IMR-90 (cell line): ENCODE data around the gene PRR5L. TPM values are rescaled to one million over a fixed set of nuclear protein-coding genes. Genes with fewer than 3 reads are reported as not detected.

ENCODE experiments used
- ATAC-seq: fragments of 200-7000 bp; cut with Tn5 transposase; 2 replicates; pipeline ENCODE4 v1.9.1; 2020; ENCODE audit warnings: low read depth, mild to moderate bottlenecking, moderate library complexity
- BruUV-seq: library from RNA; stranded (reverse); fragments of 400-500 nt; replicated peaks from 2 replicates; lab custom pipeline; 2021; lab: Mats Ljungman, UMichigan
- CTCF ChIA-PET: fragments of 300-600 bp; formaldehyde crosslinking; extraction: SDS; loops from one replicate; lab custom pipeline; 2021; ENCODE audit warnings: antibody characterized with exemption; lab: Yijun Ruan, JAX
- POLR2A ChIA-PET: fragments of 300-600 bp; sonication (Branson Sonifier 250); formaldehyde crosslinking; loops from one replicate; lab custom pipeline; 2022; ENCODE audit warnings: antibody characterized with exemption; ENCODE audit not compliant: unreplicated experiment; lab: Charles Lee
- DNase-seq: peaks from one replicate; pipeline ENCODE4 v3.0.0; 2013
- H2AFZ ChIP-seq: replicated peaks from 2 replicates; pipeline ENCODE3; 2013; ENCODE audit warnings: low read length, mild to moderate bottlenecking; ENCODE audit not compliant: poor library complexity
- H2AK5ac ChIP-seq: 2 replicates; pipeline ENCODE4 v1.6.1; 2013; ENCODE audit warnings: low read depth, low read length, inconsistent platforms
- H2AK9ac ChIP-seq: replicated peaks from 2 replicates; pipeline ENCODE3; 2013; ENCODE audit warnings: mild to moderate bottlenecking, low read depth, low read length, moderate library complexity; ENCODE audit not compliant: poor library complexity
- H2BK120ac ChIP-seq: 2 replicates; pipeline ENCODE4 v1.6.1; 2013; ENCODE audit warnings: low read depth, low read length, inconsistent platforms
- H2BK15ac ChIP-seq: 3 replicates; pipeline ENCODE4 v1.6.1; 2013; ENCODE audit warnings: low read depth, low read length, inconsistent platforms
- H2BK20ac ChIP-seq: 2 replicates; pipeline ENCODE4 v1.6.1; 2013; ENCODE audit warnings: low read depth, mild to moderate bottlenecking, inconsistent platforms, low read length, moderate library complexity
- H2BK5ac ChIP-seq: 2 replicates; pipeline ENCODE4 v1.6.1; 2013; ENCODE audit warnings: mild to moderate bottlenecking, low read depth, low read length, inconsistent platforms; ENCODE audit not compliant: poor library complexity, severe bottlenecking
- H3K14ac ChIP-seq: replicated peaks from 2 replicates; pipeline ENCODE4 v1.6.1; 2013; ENCODE audit warnings: low read depth, low read length, inconsistent platforms
- H3K18ac ChIP-seq: 2 replicates; pipeline ENCODE4 v1.6.1; 2013; ENCODE audit warnings: low read depth, low read length, control low read depth
- H3K23ac ChIP-seq: 2 replicates; pipeline ENCODE4 v1.6.1; 2013; ENCODE audit warnings: low read depth, low read length, inconsistent platforms
- H3K27ac ChIP-seq: 2 replicates; pipeline ENCODE4 v1.5.1; 2013; ENCODE audit warnings: mild to moderate bottlenecking, control low read depth, low read length; ENCODE audit not compliant: insufficient read depth
- H3K27me3 ChIP-seq: 2 replicates; pipeline ENCODE4 v1.6.1; 2013; ENCODE audit warnings: low read length; ENCODE audit not compliant: control insufficient read depth, insufficient read depth
- H3K36me3 ChIP-seq: 2 replicates; pipeline ENCODE4 v1.6.1; 2013; ENCODE audit warnings: low read length, mixed read lengths; ENCODE audit not compliant: control insufficient read depth, insufficient read depth
- H3K4ac ChIP-seq: 2 replicates; pipeline ENCODE4 v1.6.1; 2013; ENCODE audit warnings: low read depth, low read length, inconsistent platforms
- H3K4me1 ChIP-seq: 2 replicates; pipeline ENCODE4 v1.6.1; 2013; ENCODE audit warnings: low read length, mixed read lengths; ENCODE audit not compliant: control insufficient read depth, insufficient read depth
- H3K4me2 ChIP-seq: 2 replicates; pipeline ENCODE4 v1.6.1; 2013; ENCODE audit warnings: low read depth, mild to moderate bottlenecking, control low read depth, low read length, moderate library complexity
- H3K4me3 ChIP-seq: 2 replicates; pipeline ENCODE4 v1.5.1; 2013; ENCODE audit warnings: low read depth, mild to moderate bottlenecking, control low read depth, low read length, moderate library complexity; ENCODE audit not compliant: insufficient read depth
- H3K56ac ChIP-seq: 2 replicates; pipeline ENCODE4 v1.6.1; 2013; ENCODE audit warnings: low read length, inconsistent platforms; ENCODE audit not compliant: insufficient read depth; ENCODE audit errors: extremely low read depth
- H3K79me1 ChIP-seq, 2 experiments: 2 replicates each; pipeline ENCODE4 v1.6.1; 2013; ENCODE audit warnings: low read length in 2 of 2, inconsistent platforms in 1 of 2, low read depth in 1 of 2
- H3K9ac ChIP-seq: 2 replicates; pipeline ENCODE4 v1.6.1; 2013; ENCODE audit warnings: low read depth, low read length, control low read depth
- H3K9me1 ChIP-seq: 2 replicates; pipeline ENCODE4 v1.6.1; 2013; ENCODE audit warnings: low read length, inconsistent platforms; ENCODE audit not compliant: insufficient read depth
- H3K9me3 ChIP-seq: 2 replicates; pipeline ENCODE4 v1.6.1; 2013; ENCODE audit warnings: low read length; ENCODE audit not compliant: control insufficient read depth, insufficient read depth
- H4K20me1 ChIP-seq: 2 replicates; pipeline ENCODE4 v1.6.1; 2013; ENCODE audit warnings: low read length, inconsistent platforms; ENCODE audit not compliant: insufficient read depth
- H4K5ac ChIP-seq: 2 replicates; pipeline ENCODE4 v1.6.1; 2013; ENCODE audit warnings: mild to moderate bottlenecking, low read depth, low read length, control low read depth
- H4K8ac ChIP-seq, 2 experiments: 2 replicates each; pipeline ENCODE4 v1.6.1; 2013; ENCODE audit warnings: low read depth in 2 of 2, low read length in 2 of 2, control low read depth in 1 of 2, inconsistent platforms in 1 of 2
- H4K91ac ChIP-seq: 2 replicates; pipeline ENCODE4 v1.6.1; 2013; ENCODE audit warnings: low read depth, low read length, inconsistent platforms; ENCODE audit not compliant: insufficient read depth
- BHLHE40 ChIP-seq: fragments of 150-350 bp; IDR thresholded peaks from 2 replicates; pipeline ENCODE4 v1.6.1; 2016; ENCODE audit warnings: mild to moderate bottlenecking, low read depth, low read length
- CEBPB ChIP-seq: IDR thresholded peaks from 2 replicates; pipeline ENCODE4 v1.6.1; 2012; ENCODE audit warnings: low read depth, low read length, improper control_type of control experiment
- CHD1 ChIP-seq: IDR thresholded peaks from 2 replicates; pipeline ENCODE4 v1.6.1; 2012; ENCODE audit warnings: low read depth, low read length, improper control_type of control experiment
- FOS ChIP-seq: fragments of 150-350 bp; IDR thresholded peaks from 2 replicates; pipeline ENCODE4 v1.6.1; 2016; ENCODE audit warnings: low read depth, low read length
- MAFK ChIP-seq: IDR thresholded peaks from 2 replicates; pipeline ENCODE4 v1.6.1; 2012; ENCODE audit warnings: low read depth, low read length, improper control_type of control experiment
- MAZ ChIP-seq: IDR thresholded peaks from 2 replicates; pipeline ENCODE4 v1.6.1; 2012; ENCODE audit warnings: low read depth, mild to moderate bottlenecking, low read length, improper control_type of control experiment, moderate library complexity, borderline replicate concordance
- MXI1 ChIP-seq: IDR thresholded peaks from 2 replicates; pipeline ENCODE4 v1.6.1; 2012; ENCODE audit warnings: low read depth, mild to moderate bottlenecking, low read length, moderate library complexity, borderline replicate concordance
- NFE2L2 ChIP-seq: fragments of 150-350 bp; IDR thresholded peaks from 2 replicates; pipeline ENCODE4 v1.6.1; 2016; ENCODE audit warnings: low read depth, mild to moderate bottlenecking, low read length
- POLR2A ChIP-seq: IDR thresholded peaks from 2 replicates; pipeline ENCODE4 v1.6.1; 2012; ENCODE audit warnings: mild to moderate bottlenecking, low read depth, low read length
- RAD21 ChIP-seq: IDR thresholded peaks from 2 replicates; pipeline ENCODE4 v1.6.1; 2012; ENCODE audit warnings: low read length, improper control_type of control experiment
- RCOR1 ChIP-seq: IDR thresholded peaks from 2 replicates; pipeline ENCODE4 v1.6.1; 2012; ENCODE audit warnings: mild to moderate bottlenecking, low read length, improper control_type of control experiment; ENCODE audit not compliant: insufficient replicate concordance
- RFX5 ChIP-seq: IDR thresholded peaks from 2 replicates; pipeline ENCODE4 v1.8.0; 2012; ENCODE audit warnings: low read depth, mild to moderate bottlenecking, low read length, moderate library complexity
- SMC3 ChIP-seq: fragments of 150-350 bp; IDR thresholded peaks from 2 replicates; pipeline ENCODE4 v1.6.1; 2016; ENCODE audit warnings: low read depth, mild to moderate bottlenecking, antibody characterized with exemption, low read length, moderate library complexity
- WGBS, 2 experiments: methylation state at CpG; one replicate each; pipeline versions ENCODE4 v1.1.5 to v1.1.7; 2013; ENCODE audit warnings: missing lambda C conversion rate in 2 of 2; ENCODE audit not compliant: insufficient read length in 1 of 2; ENCODE audit errors: extremely low coverage in 2 of 2; 5-methylcytosine and 5-hydroxymethylcytosine counted together
- dilution Hi-C: fragments of 300-500 bp; cut with HindIII; formaldehyde crosslinking; loops from one replicate; pipeline ENCODE4 v1.14.3; 2018; ENCODE audit warnings: low sequenced_read_pairs; ENCODE audit not compliant: unreplicated experiment
- in situ Hi-C: fragments of 300-500 bp; cut with MboI; formaldehyde crosslinking; loops from 3 replicates; pipeline ENCODE4 v1.14.3; 2019; ENCODE audit warnings: low sequenced_read_pairs, inconsistent platforms, mixed read lengths
- intact Hi-C: fragments of 100-400 bp; cut with micrococcal nuclease; formaldehyde crosslinking; loops from 2 replicates; pipeline ENCODE4 v1.10.0; 2022
- polyA plus RNA-seq, 3 experiments: library from polyadenylated mRNA; depleted of rRNA; stranded (reverse); fragments of >200 nt; gene quantifications; 2 replicates each; pipeline ENCODE4 v1.2.3, GENCODE V29; 2012; ENCODE audit warnings: low replicate concordance in 1 of 3
- total RNA-seq: library from RNA; depleted of rRNA; stranded (reverse); fragments of >200 nt; gene quantifications from 2 replicates; pipeline ENCODE4 v1.2.3, GENCODE V29; 2012
- TF ChIP-seq, protein P1 (sequence below): fragments of 150-350 bp; IDR thresholded peaks from 2 replicates; pipeline ENCODE4 v1.6.1; 2017; ENCODE audit warnings: mild to moderate bottlenecking, antibody characterized with exemption, low read length, low read depth

PRR5L gene
- total and polyA plus RNA-seq, 2 of the 4 experiments (the other 2 are of a cell fraction): 2.9 to 3.6 TPM

DNA sequence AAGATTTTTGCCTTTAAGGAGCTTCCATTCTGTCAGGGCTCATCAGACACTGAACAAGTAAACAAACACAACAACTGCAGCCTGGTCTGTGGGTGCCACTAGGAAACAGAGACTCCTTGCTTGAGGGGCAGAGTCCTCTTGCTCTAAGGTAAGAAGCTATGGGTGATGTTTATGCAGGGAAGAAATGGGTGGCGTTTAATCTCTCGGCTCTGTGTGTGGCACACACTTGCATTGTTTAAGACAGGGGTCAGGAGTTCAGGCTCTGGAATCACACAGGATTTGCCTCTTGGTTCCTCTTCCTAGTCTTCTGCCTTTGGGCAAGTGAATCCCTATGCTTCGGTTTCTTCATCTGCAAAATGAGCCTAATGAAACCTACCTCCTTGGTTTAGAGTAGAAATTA is 90.3 kb downstream of the PRR5L start:
- no peak overlapping the region for H3K4ac ChIP-seq
- H2BK20ac ChIP-seq: no peak overlapping the region
- no peak overlapping the region for H3K14ac ChIP-seq
- TF ChIP-seq RFX5 (no peak), CHD1 (no peak), CEBPB (no peak), MXI1 (no peak), MAZ (no peak), MAFK (no peak), BHLHE40 (no peak), RCOR1 (no peak), SMC3 (no peak), POLR2A (no peak), NFE2L2 (no peak), FOS (no peak), RAD21 (no peak)
- TF ChIP-seq, protein P1, sequence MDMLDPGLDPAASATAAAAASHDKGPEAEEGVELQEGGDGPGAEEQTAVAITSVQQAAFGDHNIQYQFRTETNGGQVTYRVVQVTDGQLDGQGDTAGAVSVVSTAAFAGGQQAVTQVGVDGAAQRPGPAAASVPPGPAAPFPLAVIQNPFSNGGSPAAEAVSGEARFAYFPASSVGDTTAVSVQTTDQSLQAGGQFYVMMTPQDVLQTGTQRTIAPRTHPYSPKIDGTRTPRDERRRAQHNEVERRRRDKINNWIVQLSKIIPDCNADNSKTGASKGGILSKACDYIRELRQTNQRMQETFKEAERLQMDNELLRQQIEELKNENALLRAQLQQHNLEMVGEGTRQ: no peak
- peaks cover 14% of the 10 kb centered on the region; the same call in 1 of the 2 replicates for H4K20me1 ChIP-seq
- H2BK15ac ChIP-seq: no peak overlapping the region
- no peak overlapping the region for H3K23ac ChIP-seq
- no peaks in the 10 kb centered on the region for H3K9me3 ChIP-seq
- POLR2A ChIA-PET: no interaction called here
- peaks cover 4% of the 10 kb centered on the region; the same call in 1 of the 2 replicates for H3K4me1 ChIP-seq
- CTCF ChIA-PET: no interaction called here
- H3K27ac ChIP-seq: no peak overlapping the region
- no peak overlapping the region for H3K4me3 ChIP-seq
- H3K18ac ChIP-seq: no peak overlapping the region
- no peak overlapping the region for H2BK5ac ChIP-seq
- H3K9me1 ChIP-seq: peaks cover 14% of the 10 kb centered on the region
- H3K9ac ChIP-seq: no peak overlapping the region
- intact Hi-C loops (no loop called here), dilution Hi-C loops (no loop called here), in situ Hi-C loops (no loop called here)
- no peak overlapping the region for H2AFZ ChIP-seq
- no CpG with 5 or more reads among the region's 3 CpGs for WGBS, 2 experiments
- H3K27me3 ChIP-seq: no peaks in the 10 kb centered on the region; the same call in 1 of the 2 replicates
- H2AK5ac ChIP-seq: no peak overlapping the region; the same call in 1 of the 2 replicates
- no TSS peak for BruUV-seq
- H3K4me2 ChIP-seq: no peak overlapping the region
- no peak overlapping the region for H4K91ac ChIP-seq
- no peak overlapping the region for H4K5ac ChIP-seq
- DNase-seq (no peak), ATAC-seq (no peak)
- H2AK9ac ChIP-seq: no peak overlapping the region
- no peak overlapping the region for H3K56ac ChIP-seq
- H3K79me1 ChIP-seq: peaks cover 11 to 14% of the 10 kb centered on the region in 2 experiments
- H2BK120ac ChIP-seq: no peak overlapping the region; the same call in 1 of the 2 replicates
- H3K36me3 ChIP-seq: no peaks in the 10 kb centered on the region
- H4K8ac ChIP-seq: no peak overlapping the region
